B cell (primary cell): ENCODE data around the gene ZNF22. TPM values are rescaled to one million over a fixed set of nuclear protein-coding genes. Genes with fewer than 3 reads are reported as not detected.

Source experiments
- ATAC-seq: fragments of 200-7000 bp; cut with Tn5 transposase; one replicate; pipeline ENCODE4 v1.10.0; 2021; ENCODE audit warnings: low read depth, mild to moderate bottlenecking, moderate number of reproducible peaks, moderate library complexity
- CTCF ChIA-PET: fragments of 350-600 bp; sonication (Branson Sonifier 250); formaldehyde crosslinking; loops from one replicate; lab custom pipeline; 2021; ENCODE audit warnings: antibody characterized with exemption, inconsistent platforms; lab: Charles Lee
- POLR2A ChIA-PET: fragments of 350-600 bp; sonication (Branson Sonifier 250); formaldehyde crosslinking; loops from one replicate; lab custom pipeline; 2021; ENCODE audit warnings: antibody characterized with exemption; lab: Charles Lee
- DNase-seq: peaks from one replicate; pipeline ENCODE4 v3.0.0; 2013
- H2AFZ ChIP-seq: 2 replicates; pipeline ENCODE4 v1.6.1; 2012; ENCODE audit warnings: mild to moderate bottlenecking, low read depth, low read length; ENCODE audit not compliant: insufficient read depth, poor library complexity, severe bottlenecking
- H3K27ac ChIP-seq, 2 donors: 1 replicate in 1 of 2; 2 replicates in 1 of 2; pipeline ENCODE4 v1.5.1; 2012 to 2013; ENCODE audit warnings: low read length in 2 of 2, mild to moderate bottlenecking in 2 of 2, moderate library complexity in 1 of 2
- H3K27me3 ChIP-seq, 4 experiments: fragments of 200-600 bp in 1 of 4; sonication (generic) in 1 of 4; replicated peaks in 1 of 4; 1 replicate in 2 of 4; 2 replicates in 2 of 4; pipeline versions ENCODE4 v1.6.1 to v1.7.0; 2013 to 2016; ENCODE audit warnings: low read length in 3 of 4, mild to moderate bottlenecking in 2 of 4, mixed read lengths in 1 of 4, moderate library complexity in 1 of 4; ENCODE audit not compliant: insufficient read depth in 4 of 4, control insufficient read depth in 3 of 4; ENCODE audit errors: control extremely low read depth in 1 of 4
- H3K36me3 ChIP-seq, 2 experiments: replicated peaks in 1 of 2; 1 replicate in 1 of 2; 2 replicates in 1 of 2; pipeline versions ENCODE4 v1.6.1 to v1.7.1; 2013; ENCODE audit warnings: low read length in 1 of 2; ENCODE audit not compliant: insufficient read depth in 2 of 2, control insufficient read depth in 1 of 2; ENCODE audit errors: control extremely low read depth in 1 of 2, extremely low read depth in 1 of 2
- H3K4me1 ChIP-seq, 2 donors: fragments of 200-600 bp in 1 of 2; sonication (generic) in 1 of 2; 1 replicate in 1 of 2; 2 replicates in 1 of 2; pipeline versions ENCODE4 v1.5.1 to v1.6.1; 2013 to 2017; ENCODE audit warnings: low read length in 2 of 2; ENCODE audit not compliant: control insufficient read depth in 2 of 2, insufficient read depth in 2 of 2
- H3K4me2 ChIP-seq: replicated peaks from 2 replicates; pipeline ENCODE3; 2012; ENCODE audit warnings: mild to moderate bottlenecking, low read depth, low read length; ENCODE audit not compliant: poor library complexity, severe bottlenecking
- H3K4me3 ChIP-seq, 5 experiments: fragments of 200-600 bp in 1 of 5; sonication (generic) in 1 of 5; 1 replicate in 3 of 5; 2 replicates in 2 of 5; pipeline versions ENCODE4 v1.5.1 to v1.7.0; 2011 to 2016; ENCODE audit warnings: low read length in 4 of 5, mild to moderate bottlenecking in 4 of 5, low read depth in 2 of 5, control low read depth in 1 of 5, moderate library complexity in 1 of 5; ENCODE audit not compliant: insufficient read depth in 1 of 5; ENCODE audit errors: control extremely low read depth in 1 of 5, extremely low read depth in 1 of 5
- H3K79me2 ChIP-seq: fragments of 200-600 bp; sonication (generic); one replicate; pipeline ENCODE4 v1.6.0; 2016; ENCODE audit warnings: low read length; ENCODE audit not compliant: control insufficient read depth, insufficient read depth
- H3K9ac ChIP-seq: fragments of 200-600 bp; sonication (generic); 2 replicates; pipeline ENCODE4 v1.6.1; 2017; ENCODE audit warnings: mild to moderate bottlenecking, low read length, moderate library complexity
- H3K9me3 ChIP-seq, 3 donors: one replicate each; pipeline versions ENCODE4 v1.6.1 to v1.7.1; 2013; ENCODE audit warnings: low read length in 2 of 3; ENCODE audit not compliant: control insufficient read depth in 2 of 3, insufficient read depth in 1 of 3; ENCODE audit errors: control extremely low read depth in 1 of 3
- H4K20me1 ChIP-seq: 2 replicates; pipeline ENCODE4 v1.6.0; 2012; ENCODE audit warnings: mild to moderate bottlenecking, low read length; ENCODE audit not compliant: insufficient read depth, control insufficient read depth, poor library complexity, severe bottlenecking
- H3K27ac Mint-ChIP-seq: one replicate; pipeline ENCODE4 v1.8.0; 2021; ENCODE audit warnings: mixed read lengths
- H3K27me3 Mint-ChIP-seq: one replicate; pipeline ENCODE4 v1.8.0; 2021; ENCODE audit warnings: mixed read lengths
- H3K4me1 Mint-ChIP-seq: one replicate; pipeline ENCODE4 v1.8.0; 2021; ENCODE audit warnings: mixed read lengths
- H3K4me3 Mint-ChIP-seq: one replicate; pipeline ENCODE4 v1.8.0; 2021; ENCODE audit warnings: mixed read lengths
- H3K9me3 Mint-ChIP-seq: one replicate; pipeline ENCODE4 v1.8.0; 2022; ENCODE audit warnings: mixed read lengths; ENCODE audit not compliant: insufficient read depth
- EZH2 ChIP-seq: IDR thresholded peaks from 2 replicates; pipeline ENCODE4 v1.6.1; 2012; ENCODE audit warnings: borderline replicate concordance, low read depth, mild to moderate bottlenecking, moderate library complexity, low read length; ENCODE audit not compliant: insufficient read depth, poor library complexity, severe bottlenecking
- WGBS: methylation state at CpG from one replicate; pipeline ENCODE4 v1.1.5; 2013; ENCODE audit warnings: missing lambda C conversion rate; ENCODE audit not compliant: insufficient coverage; 5-methylcytosine and 5-hydroxymethylcytosine counted together
- intact Hi-C: fragments of 100-400 bp; cut with micrococcal nuclease; formaldehyde crosslinking; loops from one replicate; pipeline ENCODE4 v1.10.0; 2022
- polyA plus RNA-seq: library from polyadenylated mRNA; depleted of rRNA; stranded (reverse); fragments of >200 nt; gene quantifications from 2 replicates; pipeline ENCODE4 v1.2.3, GENCODE V29; 2012
- total RNA-seq, 2 donors: library from RNA; stranded (reverse); fragments of 120-200 nt in 1 of 2; gene quantifications; 1 replicate in 1 of 2; 2 replicates in 1 of 2; pipeline versions ENCODE4 v1.2.3 to v1.2.4, GENCODE V29; 2013 to 2022
- TF ChIP-seq, protein P1 (sequence below): fragments of 200-600 bp; IDR thresholded peaks from one replicate; pipeline ENCODE4 v1.8.0; 2022; ENCODE audit warnings: antibody characterized with exemption, mild to moderate bottlenecking

The ZNF22 gene
- total and polyA plus RNA-seq, 2 donors (not counting 1 experiment from before 2014, with no cell fraction given), result 7.7 to 31.4 TPM

DNA sequence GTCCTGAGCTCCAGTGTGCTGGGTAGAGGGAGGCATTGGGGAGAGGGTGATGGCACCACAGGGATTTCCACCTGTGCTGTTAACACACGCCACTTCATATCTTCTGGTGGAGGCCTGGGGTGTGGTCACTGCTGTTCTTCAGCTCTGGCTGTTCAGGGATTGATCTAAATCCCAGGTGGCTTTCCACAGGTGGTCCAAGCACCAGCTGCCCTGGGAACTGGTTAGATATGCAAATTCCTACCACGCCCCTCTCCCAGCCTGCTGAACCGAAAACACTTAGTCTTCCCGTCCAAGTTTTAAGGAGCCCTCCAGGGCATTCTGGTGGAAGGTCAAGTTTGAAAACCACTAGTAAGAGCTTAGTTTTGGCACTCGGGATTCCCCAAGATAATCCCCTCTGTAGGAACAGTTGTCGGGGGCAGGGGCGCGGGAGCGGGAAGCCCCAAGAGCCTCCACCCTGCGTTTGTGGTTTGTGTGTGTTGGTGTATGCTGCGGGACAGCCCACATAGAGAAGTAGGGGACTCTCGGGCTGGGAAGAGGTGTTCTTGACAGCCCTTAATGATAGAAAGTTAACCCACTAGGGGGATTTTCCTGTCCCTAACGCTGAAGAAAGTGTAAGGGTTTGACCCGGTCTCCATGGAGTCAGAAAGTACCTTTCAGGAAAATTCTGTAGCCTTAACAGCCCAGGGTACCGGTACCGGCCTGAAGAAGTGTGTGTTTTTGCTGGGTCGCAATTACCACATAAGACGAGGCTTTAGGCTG, 27.2 kb upstream of the ZNF22 start:
- ATAC-seq, result no peak
- H3K4me3 Mint-ChIP-seq, result peak overlapping the region; percentile 86
- peak overlapping the region; percentile 94 for H3K4me2 ChIP-seq
- H3K27ac Mint-ChIP-seq, result peak overlapping the region; percentile 65
- DNase-seq, result peak; percentile 54
- no peaks in the 10 kb centered on the region for H3K79me2 ChIP-seq
- H3K4me1 Mint-ChIP-seq, result peaks cover 32% of the 10 kb centered on the region
- H3K27ac ChIP-seq, result no peak overlapping the region
- H2AFZ ChIP-seq, result peak overlapping the region; percentile 95
- CTCF ChIA-PET, result interaction anchor here (0.8 to 2.7 kb wide), 5 partner anchors 9 to 40 kb away, joined by 3 to 55 read pairs (median 3); no protein-coding TSS in a partner anchor
- H3K9me3 ChIP-seq, result no peaks in the 10 kb centered on the region
- TF ChIP-seq, protein P1, sequence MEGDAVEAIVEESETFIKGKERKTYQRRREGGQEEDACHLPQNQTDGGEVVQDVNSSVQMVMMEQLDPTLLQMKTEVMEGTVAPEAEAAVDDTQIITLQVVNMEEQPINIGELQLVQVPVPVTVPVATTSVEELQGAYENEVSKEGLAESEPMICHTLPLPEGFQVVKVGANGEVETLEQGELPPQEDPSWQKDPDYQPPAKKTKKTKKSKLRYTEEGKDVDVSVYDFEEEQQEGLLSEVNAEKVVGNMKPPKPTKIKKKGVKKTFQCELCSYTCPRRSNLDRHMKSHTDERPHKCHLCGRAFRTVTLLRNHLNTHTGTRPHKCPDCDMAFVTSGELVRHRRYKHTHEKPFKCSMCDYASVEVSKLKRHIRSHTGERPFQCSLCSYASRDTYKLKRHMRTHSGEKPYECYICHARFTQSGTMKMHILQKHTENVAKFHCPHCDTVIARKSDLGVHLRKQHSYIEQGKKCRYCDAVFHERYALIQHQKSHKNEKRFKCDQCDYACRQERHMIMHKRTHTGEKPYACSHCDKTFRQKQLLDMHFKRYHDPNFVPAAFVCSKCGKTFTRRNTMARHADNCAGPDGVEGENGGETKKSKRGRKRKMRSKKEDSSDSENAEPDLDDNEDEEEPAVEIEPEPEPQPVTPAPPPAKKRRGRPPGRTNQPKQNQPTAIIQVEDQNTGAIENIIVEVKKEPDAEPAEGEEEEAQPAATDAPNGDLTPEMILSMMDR, result no peak
- no peak for TF ChIP-seq EZH2
- H4K20me1 ChIP-seq, result no peaks in the 10 kb centered on the region
- no peaks in the 10 kb centered on the region for H3K27me3 Mint-ChIP-seq
- peaks cover 26 to 38% of the 10 kb centered on the region in 2 donors for H3K4me1 ChIP-seq
- no peak overlapping the region for H3K9ac ChIP-seq
- WGBS, result 20% methylated on average over 14 of the region's 18 CpGs
- intact Hi-C loops, result loop anchor here (2.0 to 5.0 kb wide), 2 partner anchors 96 to 1301 kb away; no protein-coding TSS in a partner anchor
- no peaks in the 10 kb centered on the region for H3K36me3 ChIP-seq
- H3K9me3 Mint-ChIP-seq, result no peaks in the 10 kb centered on the region
- H3K27me3 ChIP-seq, result peaks cover 0 to 9% (median 0%) of the 10 kb centered on the region in 4 experiments
- POLR2A ChIA-PET, result interaction anchor here (0.8 kb wide), 1 partner anchor 14 kb away, joined by 3 read pairs; the partner anchor contains the start of gene RASSF4
- H3K4me3 ChIP-seq, result no peak overlapping the region
